ENCODE results near the gene GNAT1.

The GNAT1 gene

DNA sequence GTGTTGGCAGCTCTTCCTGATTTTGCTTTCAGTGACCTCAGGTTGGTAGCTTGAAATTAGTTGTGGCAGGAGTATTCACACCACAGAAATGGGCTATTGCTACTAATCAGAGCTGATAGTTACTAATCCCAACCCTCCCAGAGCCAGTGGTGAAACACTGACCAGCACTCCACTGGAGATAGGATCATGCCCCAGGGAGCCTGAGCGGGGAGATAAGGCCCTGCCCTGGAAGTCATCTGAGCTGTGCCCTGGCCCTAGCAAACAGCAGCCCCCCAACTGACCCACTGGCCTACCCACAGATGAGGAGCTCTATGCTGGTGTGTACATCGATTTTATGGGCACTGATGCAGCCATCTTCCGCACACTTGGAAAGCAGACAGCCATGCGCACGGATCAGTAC is 9.4 kb upstream of the GNAT1 start:
- no peak for DNase-seq (ENCODE audit: low spot score)

DNA sequence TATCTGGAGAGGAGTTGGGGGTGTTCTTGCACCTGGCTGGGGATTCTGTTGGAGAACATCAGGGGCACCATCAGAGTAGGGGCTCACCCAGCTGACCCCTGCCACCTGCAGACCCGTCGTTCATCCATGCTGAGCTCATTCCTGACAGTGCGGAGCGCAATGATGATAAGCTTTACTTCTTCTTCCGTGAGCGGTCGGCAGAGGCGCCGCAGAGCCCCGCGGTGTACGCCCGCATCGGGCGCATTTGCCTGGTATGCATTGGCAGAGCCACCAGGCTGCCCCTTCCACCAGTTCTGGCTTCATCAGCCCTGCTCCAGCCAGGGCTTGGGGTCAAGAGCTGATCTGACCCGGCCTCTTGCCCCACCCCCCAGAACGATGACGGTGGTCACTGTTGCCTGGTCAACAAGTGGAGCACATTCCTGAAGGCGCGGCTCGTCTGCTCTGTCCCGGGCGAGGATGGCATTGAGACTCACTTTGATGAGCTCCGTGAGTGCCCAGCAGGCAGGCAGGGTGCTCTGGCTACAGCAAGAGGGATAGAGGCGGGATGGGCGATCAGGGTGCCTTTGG is 8.8 kb upstream of the GNAT1 start:
- no peak for DNase-seq (ENCODE audit: low spot score)

DNA sequence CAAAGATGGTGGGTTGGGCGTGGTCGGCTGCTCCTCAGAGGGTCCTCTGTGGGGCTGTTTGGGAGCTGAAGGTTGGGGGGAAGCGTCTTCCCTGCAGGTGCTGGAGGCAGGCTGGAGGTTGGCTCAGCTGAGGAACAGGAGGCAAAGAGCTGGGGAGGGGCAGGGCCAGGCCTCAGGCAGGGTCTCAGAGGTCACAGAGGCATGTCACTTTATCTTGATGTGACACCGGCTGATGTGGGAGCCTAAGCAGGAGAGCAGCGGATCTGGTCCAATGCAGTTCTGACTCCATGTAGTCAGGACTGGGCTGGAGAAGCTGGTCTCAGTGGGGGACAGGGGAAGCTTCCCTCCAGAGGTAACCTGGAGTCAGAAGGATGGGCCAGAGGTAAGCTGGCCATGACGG is 7.7 kb upstream of the GNAT1 start:
- DNase-seq (ENCODE audit: low spot score): no peak

- DNase-seq (ENCODE audit: low spot score): no peak
Measured at GRCh38 chr3:50184242-50184978, 7.0 kb upstream of the GNAT1 start.

- no peak for DNase-seq (ENCODE audit: low spot score)
Measured at GRCh38 chr3:50185230-50185629, 6.2 kb upstream of the GNAT1 start.

- no peak for DNase-seq (ENCODE audit: low spot score)
Measured at GRCh38 chr3:50186096-50186495, 5.3 kb upstream of the GNAT1 start.

DNA sequence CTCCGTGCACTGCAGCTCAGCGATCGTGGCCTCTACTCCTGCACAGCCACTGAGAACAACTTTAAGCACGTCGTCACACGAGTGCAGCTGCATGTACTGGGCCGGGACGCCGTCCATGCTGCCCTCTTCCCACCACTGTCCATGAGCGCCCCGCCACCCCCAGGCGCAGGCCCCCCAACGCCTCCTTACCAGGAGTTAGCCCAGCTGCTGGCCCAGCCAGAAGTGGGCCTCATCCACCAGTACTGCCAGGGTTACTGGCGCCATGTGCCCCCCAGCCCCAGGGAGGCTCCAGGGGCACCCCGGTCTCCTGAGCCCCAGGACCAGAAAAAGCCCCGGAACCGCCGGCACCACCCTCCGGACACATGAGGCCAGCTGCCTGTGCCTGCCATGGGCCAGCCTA is 3.7 kb upstream of the GNAT1 start:
- no peak for DNase-seq (ENCODE audit: low spot score)

DNA sequence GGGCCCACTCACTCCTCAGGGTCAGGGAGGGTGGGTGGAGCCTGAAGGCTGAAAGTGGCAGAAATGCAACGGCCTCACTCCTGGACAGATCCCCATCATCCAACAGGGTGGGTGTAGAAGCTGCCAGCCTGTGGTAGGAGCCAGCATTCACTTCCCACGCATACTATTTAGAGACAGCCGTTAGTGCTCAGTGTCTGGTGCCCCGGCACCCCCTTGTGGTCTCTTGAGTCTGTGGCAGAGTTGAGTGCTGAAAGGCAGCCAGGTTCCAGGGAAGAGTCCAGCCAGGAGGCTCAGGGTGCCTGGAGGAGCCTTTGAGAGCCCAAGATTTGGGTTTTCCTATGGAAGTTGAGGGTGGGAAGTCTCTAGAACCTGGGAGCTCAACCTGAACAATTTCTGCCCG is 2.1 kb upstream of the GNAT1 start:
- DNase-seq (ENCODE audit: low spot score): peak; percentile 39

GRCh38 chr3:50189989-50190388 is 1.4 kb upstream of the GNAT1 start:
- no peak for DNase-seq (ENCODE audit: low spot score)

GRCh38 chr3:50192124-50192523 is 714 bp downstream of the GNAT1 start:
- DNase-seq (ENCODE audit: low spot score): no peak

GRCh38 chr3:50192689-50193141 is 1.3 kb downstream of the GNAT1 start:
- DNase-seq (ENCODE audit: low spot score): peak; percentile 57

DNA sequence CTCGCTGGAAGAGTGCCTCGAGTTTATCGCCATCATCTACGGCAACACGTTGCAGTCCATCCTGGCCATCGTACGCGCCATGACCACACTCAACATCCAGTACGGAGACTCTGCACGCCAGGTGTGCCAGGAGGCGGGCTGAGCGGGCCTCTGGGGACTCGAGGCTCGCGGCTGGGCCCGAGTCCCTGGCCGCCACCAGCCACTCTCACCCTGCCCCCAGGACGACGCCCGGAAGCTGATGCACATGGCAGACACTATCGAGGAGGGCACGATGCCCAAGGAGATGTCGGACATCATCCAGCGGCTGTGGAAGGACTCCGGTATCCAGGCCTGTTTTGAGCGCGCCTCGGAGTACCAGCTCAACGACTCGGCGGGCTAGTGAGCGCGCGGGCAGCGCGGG is 1.9 kb downstream of the GNAT1 start:
- DNase-seq (ENCODE audit: low spot score): no peak

DNA sequence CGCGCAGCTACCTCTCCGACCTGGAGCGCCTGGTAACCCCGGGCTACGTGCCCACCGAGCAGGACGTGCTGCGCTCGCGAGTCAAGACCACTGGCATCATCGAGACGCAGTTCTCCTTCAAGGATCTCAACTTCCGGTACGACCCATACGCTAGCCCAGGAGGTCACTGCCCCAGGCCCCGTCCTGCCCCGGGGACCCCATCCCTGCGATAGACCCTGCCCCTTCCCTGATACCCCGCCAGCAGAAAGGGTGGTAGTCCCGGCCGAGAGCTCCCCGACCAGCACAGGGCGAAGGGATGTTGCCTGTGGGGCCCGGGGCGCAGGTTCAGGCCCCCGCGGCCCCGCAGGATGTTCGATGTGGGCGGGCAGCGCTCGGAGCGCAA is 2.3 kb downstream of the GNAT1 start:
- DNase-seq (ENCODE audit: low spot score): no peak

DNA sequence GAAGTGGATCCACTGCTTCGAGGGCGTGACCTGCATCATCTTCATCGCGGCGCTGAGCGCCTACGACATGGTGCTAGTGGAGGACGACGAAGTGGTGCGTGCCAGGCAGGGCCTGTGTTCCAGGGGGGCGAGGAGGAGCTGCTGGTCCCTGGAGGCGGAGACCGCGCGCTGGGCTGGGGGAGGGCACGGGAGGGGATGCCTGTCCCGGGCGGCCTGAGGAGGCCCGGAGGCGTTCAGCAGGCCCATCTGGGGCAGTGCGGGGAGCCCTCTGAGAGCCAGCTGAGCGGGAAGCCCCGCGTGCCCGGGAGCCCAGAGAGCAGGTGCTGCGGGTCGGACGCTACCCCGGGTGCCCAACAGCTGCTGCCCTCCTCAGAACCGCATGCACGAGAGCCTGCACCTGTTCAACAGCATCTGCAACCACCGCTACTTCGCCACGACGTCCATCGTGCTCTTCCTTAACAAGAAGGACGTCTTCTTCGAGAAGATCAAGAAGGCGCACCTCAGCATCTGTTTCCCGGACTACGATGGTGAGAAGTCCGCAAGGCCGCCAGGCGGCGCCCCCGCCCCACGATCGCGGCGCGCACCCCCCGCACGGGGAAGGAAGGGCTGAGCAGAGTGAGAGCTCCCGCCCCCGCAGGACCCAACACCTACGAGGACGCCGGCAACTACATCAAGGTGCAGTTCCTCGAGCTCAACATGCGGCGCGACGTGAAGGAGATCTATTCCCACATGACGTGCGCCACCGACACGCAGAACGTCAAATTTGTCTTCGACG is 2.9 kb downstream of the GNAT1 start:
- no peak for DNase-seq (ENCODE audit: low spot score)

DNA sequence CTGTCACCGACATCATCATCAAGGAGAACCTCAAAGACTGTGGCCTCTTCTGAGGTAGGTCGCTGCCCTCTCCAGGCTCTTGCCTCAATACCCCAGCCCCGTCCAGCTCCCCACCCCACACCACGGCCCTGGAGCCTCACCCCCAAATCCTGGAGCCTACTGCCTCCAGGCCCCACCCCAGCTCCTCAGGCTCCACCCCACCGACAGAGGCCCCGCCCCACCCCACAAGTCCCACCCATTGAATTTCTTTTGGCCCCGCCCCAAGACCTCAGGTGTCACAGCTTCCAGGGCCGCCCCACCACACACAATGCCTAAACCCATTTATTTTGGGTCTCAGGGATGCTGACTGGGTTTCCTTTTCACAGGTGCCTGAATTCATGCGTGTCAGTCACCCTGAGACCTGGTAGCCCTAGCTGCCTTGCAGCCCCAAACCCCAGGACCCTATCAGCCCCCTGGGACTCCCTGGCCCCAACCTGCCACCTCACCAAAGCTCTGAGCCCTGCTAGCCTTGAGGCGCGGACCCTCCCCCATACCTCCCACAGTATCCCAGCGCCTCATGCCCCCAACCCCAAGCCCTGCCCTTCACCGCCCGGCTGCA is 3.6 kb downstream of the GNAT1 start:
- no peak for DNase-seq (ENCODE audit: low spot score)

GRCh38 chr3:50195501-50196252 is 4.3 kb downstream of the GNAT1 start:
- no peak for DNase-seq (ENCODE audit: low spot score)

DNA sequence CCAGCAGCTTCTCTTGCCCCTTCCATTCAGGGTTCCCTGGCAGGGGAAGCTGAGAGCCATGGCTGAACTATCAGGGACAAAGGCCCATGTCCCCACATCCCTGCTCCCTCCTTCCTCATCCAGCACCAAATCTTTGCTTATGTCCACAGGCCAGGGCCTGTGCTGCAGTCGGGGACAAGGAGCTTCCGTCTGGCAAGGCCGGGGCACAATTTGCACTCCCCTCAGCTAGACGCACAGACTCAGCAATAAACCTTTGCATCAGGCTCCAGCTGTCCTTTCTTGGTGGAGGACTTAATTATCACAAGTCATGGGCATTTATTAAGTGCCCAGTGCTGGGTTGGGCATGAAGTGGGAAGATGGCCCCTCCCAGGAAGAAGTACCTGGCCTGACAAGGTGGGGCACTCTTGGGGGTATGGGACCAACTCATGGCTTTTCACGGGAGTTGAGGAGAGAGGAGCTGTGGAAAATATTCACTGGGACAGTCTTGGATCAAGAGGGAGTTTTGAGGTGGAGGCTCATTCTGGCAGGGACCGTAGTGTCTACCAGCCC is 4.9 kb downstream of the GNAT1 start:
- no peak for DNase-seq (ENCODE audit: low spot score)

GRCh38 chr3:50201573-50202315 is 10.3 kb downstream of the GNAT1 start:
- no peak for DNase-seq (ENCODE audit: low spot score)

DNA sequence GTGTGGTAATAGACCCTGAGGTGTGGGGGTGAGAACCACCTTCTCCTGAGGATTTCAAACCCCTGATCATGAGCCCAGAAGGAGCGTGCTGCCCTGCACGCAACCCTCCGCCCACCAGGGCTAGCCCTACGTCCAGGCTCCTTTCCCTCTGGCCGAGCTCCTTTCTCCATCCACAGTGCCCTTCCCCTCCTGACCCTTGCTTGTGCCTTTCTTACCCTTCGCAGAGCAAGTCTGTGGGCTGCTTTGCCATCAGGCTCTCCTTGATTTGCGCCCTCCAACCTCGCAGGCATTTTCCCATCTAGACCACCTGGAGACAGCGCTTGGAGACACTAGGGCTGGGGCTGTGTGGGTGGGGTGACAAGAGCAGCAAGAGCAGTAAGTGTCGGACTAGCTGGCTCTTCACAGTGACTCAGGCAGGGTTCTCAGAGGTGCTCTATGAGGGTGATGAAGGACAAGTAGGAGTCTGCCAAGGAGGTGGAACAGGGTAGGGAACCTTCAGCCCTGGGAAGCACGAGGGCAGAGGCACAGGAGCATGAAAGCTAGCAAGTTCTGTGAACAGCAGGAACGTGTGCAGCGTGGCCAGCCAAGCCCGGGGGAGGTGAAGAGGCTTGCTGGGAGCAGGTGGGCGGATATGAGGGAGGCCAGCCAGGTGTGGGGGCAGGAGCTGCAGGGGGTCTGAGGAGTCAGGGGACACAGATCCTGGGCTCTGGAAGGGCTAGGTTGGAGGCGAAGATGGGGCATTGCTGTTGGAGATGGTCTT is 11.1 kb downstream of the GNAT1 start:
- no peak for DNase-seq (ENCODE audit: low spot score)

- DNase-seq (ENCODE audit: low spot score): no peak
Measured at GRCh38 chr3:50203113-50203808, 11.9 kb downstream of the GNAT1 start.

Data from LoVo (cell line).